22Rv1 (cell line): ENCODE measurements around the gene CACNA1A.

Experiments used
- ZFX ChIP-seq: fragments of 450-650 bp; IDR thresholded peaks from 2 replicates; pipeline ENCODE4 v1.6.1; 2017; ENCODE audit warnings: antibody characterized with exemption, borderline replicate concordance
- TF ChIP-seq, protein P1 (sequence below): fragments of 450-650 bp; IDR thresholded peaks from 2 replicates; pipeline ENCODE4 v1.5.1; 2017; ENCODE audit warnings: mild to moderate bottlenecking

- TF ChIP-seq, protein P1, sequence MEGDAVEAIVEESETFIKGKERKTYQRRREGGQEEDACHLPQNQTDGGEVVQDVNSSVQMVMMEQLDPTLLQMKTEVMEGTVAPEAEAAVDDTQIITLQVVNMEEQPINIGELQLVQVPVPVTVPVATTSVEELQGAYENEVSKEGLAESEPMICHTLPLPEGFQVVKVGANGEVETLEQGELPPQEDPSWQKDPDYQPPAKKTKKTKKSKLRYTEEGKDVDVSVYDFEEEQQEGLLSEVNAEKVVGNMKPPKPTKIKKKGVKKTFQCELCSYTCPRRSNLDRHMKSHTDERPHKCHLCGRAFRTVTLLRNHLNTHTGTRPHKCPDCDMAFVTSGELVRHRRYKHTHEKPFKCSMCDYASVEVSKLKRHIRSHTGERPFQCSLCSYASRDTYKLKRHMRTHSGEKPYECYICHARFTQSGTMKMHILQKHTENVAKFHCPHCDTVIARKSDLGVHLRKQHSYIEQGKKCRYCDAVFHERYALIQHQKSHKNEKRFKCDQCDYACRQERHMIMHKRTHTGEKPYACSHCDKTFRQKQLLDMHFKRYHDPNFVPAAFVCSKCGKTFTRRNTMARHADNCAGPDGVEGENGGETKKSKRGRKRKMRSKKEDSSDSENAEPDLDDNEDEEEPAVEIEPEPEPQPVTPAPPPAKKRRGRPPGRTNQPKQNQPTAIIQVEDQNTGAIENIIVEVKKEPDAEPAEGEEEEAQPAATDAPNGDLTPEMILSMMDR = no peak
- no peak for TF ChIP-seq ZFX
These were observed 31.2 kb downstream of the CACNA1A start for GRCh38 chr19:13475044-13475443.
